Cardiac muscle cell (in vitro differentiated cells and primary cell): Measurements from ENCODE around the gene UBE2M. TPM values are rescaled to one million over a fixed set of nuclear protein-coding genes. Genes with fewer than 3 reads are reported as not detected.

Experiments
- DNase-seq, 2 donors: peaks; one replicate each; pipeline versions ENCODE4 v3.0.0 to v3.0.0-alpha.2; 2010 to 2017; ENCODE audit warnings: low read depth in 1 of 2, low spot score in 1 of 2
- H3K27ac ChIP-seq: fragments of 200-600 bp; sonication (generic); 2 replicates; pipeline ENCODE4 v1.5.1; 2016
- H3K27me3 ChIP-seq: fragments of 200-600 bp; sonication (generic); 2 replicates; pipeline ENCODE4 v1.6.0; 2016; ENCODE audit warnings: control low read depth
- H3K36me3 ChIP-seq: fragments of 200-600 bp; sonication (generic); 2 replicates; pipeline ENCODE4 v1.5.1; 2016; ENCODE audit warnings: control low read depth
- H3K4me1 ChIP-seq: fragments of 200-600 bp; sonication (generic); 2 replicates; pipeline ENCODE4 v1.8.1; 2017; ENCODE audit warnings: low read depth, mild to moderate bottlenecking, mixed run types
- H3K4me3 ChIP-seq: fragments of 200-600 bp; sonication (generic); 2 replicates; pipeline ENCODE4 v1.5.1; 2016; ENCODE audit warnings: mild to moderate bottlenecking
- H3K9me3 ChIP-seq: fragments of 200-600 bp; sonication (generic); 2 replicates; pipeline ENCODE4 v1.5.1; 2017; ENCODE audit warnings: low read depth, mild to moderate bottlenecking, control low read depth
- CTCF ChIP-seq: IDR thresholded peaks from 2 replicates; pipeline ENCODE4 v1.5.1; 2012; ENCODE audit warnings: low read depth, mild to moderate bottlenecking, low read length
- polyA plus RNA-seq: library from polyadenylated mRNA; unstranded; fragments of >200 nt; fragmentation: Nextera tagmentation; extraction: Ambion mirVana; gene quantifications from 2 replicates; pipeline ENCODE4 v1.2.1, GENCODE V29; 2016
- total RNA-seq: library from RNA; depleted of rRNA; stranded (reverse); fragments of >200 nt; gene quantifications from 2 replicates; pipeline ENCODE4 v1.2.3, GENCODE V29; 2016

UBE2M gene
- total and polyA plus RNA-seq, 2 experiments from 2014 or later, result 70.8 to 177 TPM

DNA sequence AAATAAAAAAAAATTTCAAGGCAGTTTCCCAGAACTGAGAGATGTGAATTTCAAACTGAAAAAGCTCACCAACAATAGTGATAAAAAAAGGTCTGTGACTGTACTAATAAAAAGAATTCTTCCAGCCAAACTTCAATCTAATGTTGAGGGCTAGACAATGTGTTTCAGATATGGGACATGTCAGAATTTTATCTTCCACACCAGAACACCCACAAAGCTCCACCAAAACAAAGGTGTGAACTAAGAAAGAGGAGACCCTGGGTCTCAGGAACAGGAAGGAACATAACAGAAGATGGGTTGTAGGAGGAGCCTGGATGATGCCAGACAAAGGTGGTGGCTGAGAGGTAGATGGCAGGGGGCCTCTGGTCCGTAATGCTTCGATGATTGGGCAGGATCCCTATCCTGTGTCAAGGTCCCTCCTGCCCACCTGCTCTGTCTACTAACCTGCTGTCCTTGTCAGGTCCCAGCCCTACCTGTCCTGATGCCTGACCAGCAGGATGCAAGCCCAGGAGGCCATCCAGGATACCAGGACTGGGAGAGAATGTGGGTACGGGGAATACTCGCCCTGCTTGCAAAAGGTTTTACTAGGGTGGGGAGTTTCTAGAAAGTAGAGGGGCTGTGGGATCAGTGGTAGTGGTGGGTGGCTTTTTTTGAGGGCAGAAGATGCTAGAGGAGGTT lies 10.2 kb upstream of the UBE2M start:
- Histone ChIP-seq H3K4me3 (no peak overlapping the region), H3K27me3 (no peaks in the 10 kb centered on the region), H3K9me3 (no peaks in the 10 kb centered on the region), H3K4me1 (no peaks in the 10 kb centered on the region), H3K36me3 (no peaks in the 10 kb centered on the region), H3K27ac (no peak overlapping the region)
- no peak for TF ChIP-seq CTCF
- no peak for DNase-seq

DNA sequence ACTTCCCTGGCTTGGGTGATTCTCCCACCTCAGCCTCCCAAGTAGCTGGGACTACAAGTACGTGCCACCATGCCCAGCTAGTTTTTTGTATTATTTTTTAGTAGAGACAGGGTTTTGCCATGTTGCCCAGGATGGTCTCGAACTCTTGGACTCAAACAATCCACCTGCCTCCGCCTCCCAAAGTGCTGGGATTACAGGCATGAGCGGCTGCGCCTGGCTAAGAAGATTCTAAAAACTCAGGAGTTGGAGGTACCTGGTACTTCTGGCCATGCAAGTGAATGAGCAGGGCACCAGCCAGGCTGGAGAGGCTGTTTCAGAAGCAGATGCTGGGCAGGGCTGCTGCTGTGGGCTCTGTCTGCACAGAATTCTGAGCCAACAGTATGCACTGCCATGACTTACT lies 8.6 kb upstream of the UBE2M start:
- no peak for TF ChIP-seq CTCF
- H3K4me3 ChIP-seq, result no peak overlapping the region
- DNase-seq, result no peak
- H3K4me1 ChIP-seq, result peaks cover 9% of the 10 kb centered on the region
- H3K27me3 ChIP-seq, result no peaks in the 10 kb centered on the region
- no peaks in the 10 kb centered on the region for H3K36me3 ChIP-seq
- H3K27ac ChIP-seq, result no peak overlapping the region
- no peaks in the 10 kb centered on the region for H3K9me3 ChIP-seq

GRCh38 chr19:58563823-58564222 lies 5.4 kb upstream of the UBE2M start:
- Histone ChIP-seq H3K4me3 (no peak overlapping the region), H3K36me3 (no peaks in the 10 kb centered on the region), H3K4me1 (peaks cover 14% of the 10 kb centered on the region), H3K27ac (no peak overlapping the region), H3K27me3 (no peaks in the 10 kb centered on the region), H3K9me3 (no peaks in the 10 kb centered on the region)
- TF ChIP-seq CTCF, result no peak
- DNase-seq, result no peak

- Histone ChIP-seq H3K4me3 (peak overlapping the region; percentile 15), H3K27me3 (no peaks in the 10 kb centered on the region), H3K27ac (no peak overlapping the region), H3K9me3 (no peaks in the 10 kb centered on the region), H3K36me3 (no peaks in the 10 kb centered on the region), H3K4me1 (peaks cover 14% of the 10 kb centered on the region)
- no peak for TF ChIP-seq CTCF
- DNase-seq, result peak in 1 of 2 donors; percentile 21
Measured at GRCh38 chr19:58563034-58563573, 4.7 kb upstream of the UBE2M start.

DNA sequence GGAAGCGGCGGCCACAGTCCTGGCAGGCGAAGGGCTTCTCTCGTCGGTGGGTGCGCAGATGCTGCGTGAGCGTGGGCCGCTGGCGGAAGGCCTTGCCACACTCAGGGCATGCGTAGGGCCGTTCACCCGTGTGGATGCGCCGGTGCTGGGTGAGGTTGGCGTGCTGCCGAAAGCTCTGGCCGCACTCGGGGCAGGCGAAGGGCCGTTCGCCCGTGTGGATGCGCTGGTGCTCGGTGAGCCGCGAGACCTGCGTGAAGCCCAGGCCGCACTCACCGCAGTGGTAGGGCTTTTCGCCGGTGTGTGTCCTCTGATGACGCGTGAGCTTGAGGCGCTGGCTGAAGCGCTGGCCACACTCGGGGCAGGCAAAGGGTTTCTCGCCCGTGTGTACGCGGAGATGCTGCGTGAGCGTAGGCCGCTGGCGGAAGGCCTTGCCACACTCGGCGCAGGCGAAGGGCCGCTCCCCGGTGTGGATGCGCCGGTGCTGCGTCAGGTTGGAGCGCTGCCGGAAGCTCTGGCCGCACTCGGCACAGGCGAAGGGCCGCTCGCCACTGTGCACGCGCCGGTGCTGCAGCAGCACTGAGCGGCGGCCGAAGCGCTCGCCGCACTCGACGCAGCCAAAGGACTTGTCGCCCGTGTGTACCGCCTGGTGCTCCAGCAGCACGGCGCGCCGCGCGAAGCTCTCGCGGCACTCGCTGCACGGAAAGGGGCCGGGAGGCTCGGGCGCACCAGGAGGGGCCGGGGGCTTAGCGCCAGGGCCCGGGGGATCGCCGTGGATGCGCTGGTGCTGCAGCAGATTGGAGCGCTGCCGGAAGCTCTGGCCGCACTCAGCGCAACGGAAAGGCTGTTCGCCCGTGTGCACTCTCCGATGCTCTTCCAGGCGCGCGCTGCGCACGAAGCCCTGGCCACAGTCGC lies 4.0 kb upstream of the UBE2M start:
- Histone ChIP-seq H3K9me3 (no peaks in the 10 kb centered on the region), H3K36me3 (no peaks in the 10 kb centered on the region), H3K4me1 (peaks cover 15% of the 10 kb centered on the region), H3K4me3 (peak overlapping the region; percentile 15), H3K27ac (no peak overlapping the region), H3K27me3 (no peaks in the 10 kb centered on the region)
- no peak for TF ChIP-seq CTCF
- peak; percentile 55 to 61 for DNase-seq
